ENCODE measurements around the gene C12orf42. TPM values are rescaled to one million over a fixed set of nuclear protein-coding genes. Genes with fewer than 3 reads are reported as not detected.

The C12orf42 gene
- total RNA-seq, 1 donor from 2014 or later, result not detected

- Histone ChIP-seq H3K36me3 (ENCODE audit: control insufficient read depth, insufficient read depth, low read length) (no peaks in the 10 kb centered on the region), H3K4me3 (ENCODE audit: low read depth, low read length) (no peak overlapping the region), H3K27me3 (ENCODE audit: control insufficient read depth, insufficient read depth, low read length) (no peaks in the 10 kb centered on the region)
- DNase-seq (ENCODE audit: low read depth) (no peak), FAIRE-seq (no peak)
- TF ChIP-seq CTCF (IDR thresholded peaks at IDR 0.05; ENCODE audit: insufficient read depth, low read length, severe bottlenecking), result no peak
These were observed 1.6 kb downstream of the C12orf42 start for GRCh38 chr12:103494051-103494733.

GRCh38 chr12:103493199-103493598 is 2.6 kb downstream of the C12orf42 start:
- no peak for TF ChIP-seq CTCF (IDR thresholded peaks at IDR 0.05; ENCODE audit: insufficient read depth, low read length, severe bottlenecking)
- DNase-seq (ENCODE audit: low read depth) (peak; percentile 94), FAIRE-seq (peak; percentile 36)
- H3K27me3 ChIP-seq (ENCODE audit: control insufficient read depth, insufficient read depth, low read length), result no peaks in the 10 kb centered on the region
- no peak overlapping the region for H3K4me3 ChIP-seq (ENCODE audit: low read depth, low read length)
- H3K36me3 ChIP-seq (ENCODE audit: control insufficient read depth, insufficient read depth, low read length), result no peaks in the 10 kb centered on the region

GRCh38 chr12:103482365-103482764 is 13.4 kb downstream of the C12orf42 start:
- H3K27me3 ChIP-seq (ENCODE audit: control insufficient read depth, insufficient read depth, low read length), result no peaks in the 10 kb centered on the region
- DNase-seq (ENCODE audit: low read depth) (no peak), FAIRE-seq (no peak)
- no peak for TF ChIP-seq CTCF (IDR thresholded peaks at IDR 0.05; ENCODE audit: insufficient read depth, low read length, severe bottlenecking)
- no peak overlapping the region for H3K4me3 ChIP-seq (ENCODE audit: low read depth, low read length)
- no peaks in the 10 kb centered on the region for H3K36me3 ChIP-seq (ENCODE audit: control insufficient read depth, insufficient read depth, low read length)

GRCh38 chr12:103475073-103475472 is 20.7 kb downstream of the C12orf42 start:
- FAIRE-seq (no peak), DNase-seq (ENCODE audit: low read depth) (no peak)
- TF ChIP-seq CTCF (IDR thresholded peaks at IDR 0.05; ENCODE audit: insufficient read depth, low read length, severe bottlenecking), result no peak
- no peaks in the 10 kb centered on the region for H3K27me3 ChIP-seq (ENCODE audit: control insufficient read depth, insufficient read depth, low read length)
- no peak overlapping the region for H3K4me3 ChIP-seq (ENCODE audit: low read depth, low read length)
- H3K36me3 ChIP-seq (ENCODE audit: control insufficient read depth, insufficient read depth, low read length), result no peaks in the 10 kb centered on the region

- no peak for TF ChIP-seq CTCF (IDR thresholded peaks at IDR 0.05; ENCODE audit: insufficient read depth, low read length, severe bottlenecking)
- no peak overlapping the region for H3K4me3 ChIP-seq (ENCODE audit: low read depth, low read length)
- no peaks in the 10 kb centered on the region for H3K36me3 ChIP-seq (ENCODE audit: control insufficient read depth, insufficient read depth, low read length)
- DNase-seq (ENCODE audit: low read depth) (peak; percentile 65), FAIRE-seq (no peak)
- no peaks in the 10 kb centered on the region for H3K27me3 ChIP-seq (ENCODE audit: control insufficient read depth, insufficient read depth, low read length)
These were observed 25.1 kb downstream of the C12orf42 start for GRCh38 chr12:103470664-103471063.

GRCh38 chr12:103469719-103470118 is 26.0 kb downstream of the C12orf42 start:
- Histone ChIP-seq H3K36me3 (ENCODE audit: control insufficient read depth, insufficient read depth, low read length) (no peaks in the 10 kb centered on the region), H3K27me3 (ENCODE audit: control insufficient read depth, insufficient read depth, low read length) (no peaks in the 10 kb centered on the region), H3K4me3 (ENCODE audit: low read depth, low read length) (no peak overlapping the region)
- TF ChIP-seq CTCF (IDR thresholded peaks at IDR 0.05; ENCODE audit: insufficient read depth, low read length, severe bottlenecking), result no peak
- DNase-seq (ENCODE audit: low read depth) (no peak), FAIRE-seq (no peak)

Measured in bronchial epithelial cell (primary cell).